B cell (primary cell): ENCODE results near the gene C5orf52. TPM values are rescaled to one million over a fixed set of nuclear protein-coding genes. Genes with fewer than 3 reads are reported as not detected.

Source experiments
- ATAC-seq: fragments of 200-7000 bp; cut with Tn5 transposase; one replicate; pipeline ENCODE4 v1.10.0; 2021; ENCODE audit warnings: low read depth, mild to moderate bottlenecking, moderate number of reproducible peaks, moderate library complexity
- CTCF ChIA-PET: fragments of 350-600 bp; sonication (Branson Sonifier 250); formaldehyde crosslinking; loops from one replicate; lab custom pipeline; 2021; ENCODE audit warnings: antibody characterized with exemption, inconsistent platforms; lab: Charles Lee
- POLR2A ChIA-PET: fragments of 350-600 bp; sonication (Branson Sonifier 250); formaldehyde crosslinking; loops from one replicate; lab custom pipeline; 2021; ENCODE audit warnings: antibody characterized with exemption; lab: Charles Lee
- DNase-seq: peaks from one replicate; pipeline ENCODE4 v3.0.0; 2013
- H2AFZ ChIP-seq: 2 replicates; pipeline ENCODE4 v1.6.1; 2012; ENCODE audit warnings: mild to moderate bottlenecking, low read depth, low read length; ENCODE audit not compliant: insufficient read depth, poor library complexity, severe bottlenecking
- H3K27ac ChIP-seq, 2 donors: 1 replicate in 1 of 2; 2 replicates in 1 of 2; pipeline ENCODE4 v1.5.1; 2012 to 2013; ENCODE audit warnings: low read length in 2 of 2, mild to moderate bottlenecking in 2 of 2, moderate library complexity in 1 of 2
- H3K27me3 ChIP-seq, 4 experiments: fragments of 200-600 bp in 1 of 4; sonication (generic) in 1 of 4; replicated peaks in 1 of 4; 1 replicate in 2 of 4; 2 replicates in 2 of 4; pipeline versions ENCODE4 v1.6.1 to v1.7.0; 2013 to 2016; ENCODE audit warnings: low read length in 3 of 4, mild to moderate bottlenecking in 2 of 4, mixed read lengths in 1 of 4, moderate library complexity in 1 of 4; ENCODE audit not compliant: insufficient read depth in 4 of 4, control insufficient read depth in 3 of 4; ENCODE audit errors: control extremely low read depth in 1 of 4
- H3K36me3 ChIP-seq, 2 experiments: replicated peaks in 1 of 2; 1 replicate in 1 of 2; 2 replicates in 1 of 2; pipeline versions ENCODE4 v1.6.1 to v1.7.1; 2013; ENCODE audit warnings: low read length in 1 of 2; ENCODE audit not compliant: insufficient read depth in 2 of 2, control insufficient read depth in 1 of 2; ENCODE audit errors: control extremely low read depth in 1 of 2, extremely low read depth in 1 of 2
- H3K4me1 ChIP-seq, 2 donors: fragments of 200-600 bp in 1 of 2; sonication (generic) in 1 of 2; 1 replicate in 1 of 2; 2 replicates in 1 of 2; pipeline versions ENCODE4 v1.5.1 to v1.6.1; 2013 to 2017; ENCODE audit warnings: low read length in 2 of 2; ENCODE audit not compliant: control insufficient read depth in 2 of 2, insufficient read depth in 2 of 2
- H3K4me2 ChIP-seq: replicated peaks from 2 replicates; pipeline ENCODE3; 2012; ENCODE audit warnings: mild to moderate bottlenecking, low read depth, low read length; ENCODE audit not compliant: poor library complexity, severe bottlenecking
- H3K4me3 ChIP-seq, 5 experiments: fragments of 200-600 bp in 1 of 5; sonication (generic) in 1 of 5; 1 replicate in 3 of 5; 2 replicates in 2 of 5; pipeline versions ENCODE4 v1.5.1 to v1.7.0; 2011 to 2016; ENCODE audit warnings: low read length in 4 of 5, mild to moderate bottlenecking in 4 of 5, low read depth in 2 of 5, control low read depth in 1 of 5, moderate library complexity in 1 of 5; ENCODE audit not compliant: insufficient read depth in 1 of 5; ENCODE audit errors: control extremely low read depth in 1 of 5, extremely low read depth in 1 of 5
- H3K79me2 ChIP-seq: fragments of 200-600 bp; sonication (generic); one replicate; pipeline ENCODE4 v1.6.0; 2016; ENCODE audit warnings: low read length; ENCODE audit not compliant: control insufficient read depth, insufficient read depth
- H3K9ac ChIP-seq: fragments of 200-600 bp; sonication (generic); 2 replicates; pipeline ENCODE4 v1.6.1; 2017; ENCODE audit warnings: mild to moderate bottlenecking, low read length, moderate library complexity
- H3K9me3 ChIP-seq, 3 donors: one replicate each; pipeline versions ENCODE4 v1.6.1 to v1.7.1; 2013; ENCODE audit warnings: low read length in 2 of 3; ENCODE audit not compliant: control insufficient read depth in 2 of 3, insufficient read depth in 1 of 3; ENCODE audit errors: control extremely low read depth in 1 of 3
- H4K20me1 ChIP-seq: 2 replicates; pipeline ENCODE4 v1.6.0; 2012; ENCODE audit warnings: mild to moderate bottlenecking, low read length; ENCODE audit not compliant: insufficient read depth, control insufficient read depth, poor library complexity, severe bottlenecking
- H3K27ac Mint-ChIP-seq: one replicate; pipeline ENCODE4 v1.8.0; 2021; ENCODE audit warnings: mixed read lengths
- H3K27me3 Mint-ChIP-seq: one replicate; pipeline ENCODE4 v1.8.0; 2021; ENCODE audit warnings: mixed read lengths
- H3K4me1 Mint-ChIP-seq: one replicate; pipeline ENCODE4 v1.8.0; 2021; ENCODE audit warnings: mixed read lengths
- H3K4me3 Mint-ChIP-seq: one replicate; pipeline ENCODE4 v1.8.0; 2021; ENCODE audit warnings: mixed read lengths
- H3K9me3 Mint-ChIP-seq: one replicate; pipeline ENCODE4 v1.8.0; 2022; ENCODE audit warnings: mixed read lengths; ENCODE audit not compliant: insufficient read depth
- EZH2 ChIP-seq: IDR thresholded peaks from 2 replicates; pipeline ENCODE4 v1.6.1; 2012; ENCODE audit warnings: borderline replicate concordance, low read depth, mild to moderate bottlenecking, moderate library complexity, low read length; ENCODE audit not compliant: insufficient read depth, poor library complexity, severe bottlenecking
- WGBS: methylation state at CpG from one replicate; pipeline ENCODE4 v1.1.5; 2013; ENCODE audit warnings: missing lambda C conversion rate; ENCODE audit not compliant: insufficient coverage; 5-methylcytosine and 5-hydroxymethylcytosine counted together
- intact Hi-C: fragments of 100-400 bp; cut with micrococcal nuclease; formaldehyde crosslinking; loops from one replicate; pipeline ENCODE4 v1.10.0; 2022
- polyA plus RNA-seq: library from polyadenylated mRNA; depleted of rRNA; stranded (reverse); fragments of >200 nt; gene quantifications from 2 replicates; pipeline ENCODE4 v1.2.3, GENCODE V29; 2012
- total RNA-seq, 2 donors: library from RNA; stranded (reverse); fragments of 120-200 nt in 1 of 2; gene quantifications; 1 replicate in 1 of 2; 2 replicates in 1 of 2; pipeline versions ENCODE4 v1.2.3 to v1.2.4, GENCODE V29; 2013 to 2022
- TF ChIP-seq, protein P1 (sequence below): fragments of 200-600 bp; IDR thresholded peaks from one replicate; pipeline ENCODE4 v1.8.0; 2022; ENCODE audit warnings: antibody characterized with exemption, mild to moderate bottlenecking

The C5orf52 gene
- total and polyA plus RNA-seq, 2 donors (not counting 1 experiment from before 2014, with no cell fraction given): not detected

DNA sequence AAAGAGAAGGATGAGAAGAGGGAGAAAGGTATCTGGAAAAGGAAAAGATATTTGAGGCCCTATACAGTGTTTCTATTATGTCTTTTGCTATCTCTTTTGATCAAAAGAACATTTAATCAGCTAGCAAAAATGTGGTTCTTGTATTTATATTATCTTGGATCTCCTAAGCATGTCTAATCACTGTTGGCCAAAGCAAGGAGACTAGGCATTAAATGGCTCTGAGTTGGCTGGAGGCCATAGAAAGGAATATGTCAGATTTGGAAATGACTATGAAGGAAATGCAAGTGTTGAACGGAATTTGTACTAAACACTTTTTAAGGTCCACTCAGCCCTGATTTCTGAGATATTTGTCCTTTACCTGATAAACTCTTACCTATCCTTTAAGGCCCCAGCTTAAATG is 37.5 kb downstream of the C5orf52 start:
- Histone ChIP-seq H3K4me1 (no peaks in the 10 kb centered on the region), H3K9ac (no peak overlapping the region), H4K20me1 (no peaks in the 10 kb centered on the region), H3K4me2 (no peak overlapping the region), H3K27me3 (no peaks in the 10 kb centered on the region), H3K27ac (no peak overlapping the region), H3K4me3 (no peak overlapping the region), H3K79me2 (no peaks in the 10 kb centered on the region), H3K9me3 (no peaks in the 10 kb centered on the region), H3K36me3 (no peaks in the 10 kb centered on the region), H2AFZ (no peak overlapping the region)
- WGBS: no CpG with 5 or more reads among the region's 1 CpG
- ChIA-PET POLR2A (no interaction called here), CTCF (interaction anchor here (1.9 kb wide), 1 partner anchor 9 kb away, joined by 10 read pairs; no protein-coding TSS in a partner anchor)
- Mint-ChIP-seq H3K27me3 (no peaks in the 10 kb centered on the region), H3K4me1 (no peaks in the 10 kb centered on the region), H3K4me3 (no peak overlapping the region), H3K27ac (no peak overlapping the region), H3K9me3 (no peaks in the 10 kb centered on the region)
- TF ChIP-seq, protein P1, sequence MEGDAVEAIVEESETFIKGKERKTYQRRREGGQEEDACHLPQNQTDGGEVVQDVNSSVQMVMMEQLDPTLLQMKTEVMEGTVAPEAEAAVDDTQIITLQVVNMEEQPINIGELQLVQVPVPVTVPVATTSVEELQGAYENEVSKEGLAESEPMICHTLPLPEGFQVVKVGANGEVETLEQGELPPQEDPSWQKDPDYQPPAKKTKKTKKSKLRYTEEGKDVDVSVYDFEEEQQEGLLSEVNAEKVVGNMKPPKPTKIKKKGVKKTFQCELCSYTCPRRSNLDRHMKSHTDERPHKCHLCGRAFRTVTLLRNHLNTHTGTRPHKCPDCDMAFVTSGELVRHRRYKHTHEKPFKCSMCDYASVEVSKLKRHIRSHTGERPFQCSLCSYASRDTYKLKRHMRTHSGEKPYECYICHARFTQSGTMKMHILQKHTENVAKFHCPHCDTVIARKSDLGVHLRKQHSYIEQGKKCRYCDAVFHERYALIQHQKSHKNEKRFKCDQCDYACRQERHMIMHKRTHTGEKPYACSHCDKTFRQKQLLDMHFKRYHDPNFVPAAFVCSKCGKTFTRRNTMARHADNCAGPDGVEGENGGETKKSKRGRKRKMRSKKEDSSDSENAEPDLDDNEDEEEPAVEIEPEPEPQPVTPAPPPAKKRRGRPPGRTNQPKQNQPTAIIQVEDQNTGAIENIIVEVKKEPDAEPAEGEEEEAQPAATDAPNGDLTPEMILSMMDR: no peak
- TF ChIP-seq EZH2: no peak
- intact Hi-C loops: no loop called here
- ATAC-seq: no peak
- no peak for DNase-seq

DNA sequence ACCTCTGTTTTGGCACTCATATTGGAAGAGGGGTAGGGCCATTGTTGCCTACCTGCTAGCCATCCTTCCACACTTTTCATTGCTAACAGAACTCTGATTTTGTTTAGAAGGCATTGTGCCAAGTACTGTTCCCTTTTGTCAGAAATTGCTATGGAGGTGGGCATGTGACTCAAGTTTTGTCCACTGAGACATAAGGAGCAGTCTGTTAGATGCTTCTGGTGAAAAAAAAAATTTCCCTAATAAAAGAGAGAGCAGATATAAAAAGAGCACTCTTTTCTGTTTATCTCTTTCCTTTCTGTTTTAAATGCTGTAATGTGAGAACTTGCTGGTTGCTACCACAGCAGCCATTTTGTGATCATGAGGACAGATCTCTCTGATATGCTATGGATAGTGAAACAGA is 38.0 kb downstream of the C5orf52 start:
- H3K4me3 Mint-ChIP-seq: no peak overlapping the region

More for the DNA sequence above, 38.0 kb downstream of the C5orf52 start:
- H3K27me3 ChIP-seq: no peaks in the 10 kb centered on the region
- Mint-ChIP-seq H3K27me3 (no peaks in the 10 kb centered on the region), H3K4me1 (no peaks in the 10 kb centered on the region), H3K27ac (no peak overlapping the region), H3K9me3 (no peaks in the 10 kb centered on the region)
- no peak overlapping the region for H3K27ac ChIP-seq
- H4K20me1 ChIP-seq: no peaks in the 10 kb centered on the region
- ChIA-PET POLR2A (no interaction called here), CTCF (interaction anchor here (1.9 kb wide), 1 partner anchor 9 kb away, joined by 10 read pairs; no protein-coding TSS in a partner anchor)
- DNase-seq: no peak
- no peak for ATAC-seq
- intact Hi-C loops: no loop called here
- H3K36me3 ChIP-seq: no peaks in the 10 kb centered on the region
- H3K4me1 ChIP-seq: no peaks in the 10 kb centered on the region
- no peaks in the 10 kb centered on the region for H3K9me3 ChIP-seq
- no peak for TF ChIP-seq EZH2
- TF ChIP-seq, protein P1: no peak
- H3K79me2 ChIP-seq: no peaks in the 10 kb centered on the region
- H3K9ac ChIP-seq: no peak overlapping the region
- no peak overlapping the region for H3K4me2 ChIP-seq
- no peak overlapping the region for H3K4me3 ChIP-seq
- H2AFZ ChIP-seq: no peak overlapping the region
